CD8-positive, alpha-beta memory T cell (primary cell): ENCODE results near the gene ARMC12. TPM values are rescaled to one million over a fixed set of nuclear protein-coding genes. Genes with fewer than 3 reads are reported as not detected.

ENCODE experiments used
- CTCF ChIA-PET: fragments of 350-600 bp; sonication (Branson Sonifier 250); formaldehyde crosslinking; loops from one replicate; lab custom pipeline; 2021; ENCODE audit warnings: antibody characterized with exemption; lab: Charles Lee
- POLR2A ChIA-PET: fragments of 350-600 bp; sonication (Branson Sonifier 250); formaldehyde crosslinking; loops from one replicate; lab custom pipeline; 2021; ENCODE audit warnings: antibody characterized with exemption; lab: Charles Lee
- DNase-seq, 5 donors: peaks; one replicate each; pipeline versions ENCODE4 v3.0.0 to v3.0.0-alpha.2; 2020 to 2022; ENCODE audit warnings: mixed read lengths in 1 of 5
- H3K27ac ChIP-seq: one replicate; pipeline ENCODE4 v1.7.0; 2013; ENCODE audit warnings: low read depth, mild to moderate bottlenecking, low read length, moderate library complexity
- H3K27me3 ChIP-seq: 2 replicates; pipeline ENCODE4 v1.7.0; 2013; ENCODE audit warnings: low read length, mild to moderate bottlenecking; ENCODE audit not compliant: insufficient read depth, poor library complexity, severe bottlenecking
- H3K36me3 ChIP-seq: 2 replicates; pipeline ENCODE4 v1.7.0; 2013; ENCODE audit warnings: mild to moderate bottlenecking, low read length, moderate library complexity; ENCODE audit not compliant: insufficient read depth
- H3K4me1 ChIP-seq: 2 replicates; pipeline ENCODE4 v1.7.0; 2013; ENCODE audit warnings: mild to moderate bottlenecking, low read length, moderate library complexity; ENCODE audit not compliant: insufficient read depth
- H3K4me3 ChIP-seq: 2 replicates; pipeline ENCODE4 v1.7.0; 2013; ENCODE audit warnings: mild to moderate bottlenecking, low read length
- H3K9me3 ChIP-seq: 2 replicates; pipeline ENCODE4 v1.7.0; 2013; ENCODE audit warnings: mild to moderate bottlenecking, low read length
- H3K27ac Mint-ChIP-seq, 8 donors: one replicate each; pipeline ENCODE4 v1.8.0; 2020 to 2021; ENCODE audit warnings: mixed read lengths in 8 of 8, mild to moderate bottlenecking in 6 of 8, inconsistent platforms in 3 of 8, moderate library complexity in 3 of 8
- H3K27me3 Mint-ChIP-seq, 2 donors: one replicate each; pipeline ENCODE4 v1.8.0; 2020 to 2021; ENCODE audit warnings: mixed read lengths in 2 of 2, mild to moderate bottlenecking in 1 of 2, moderate library complexity in 1 of 2
- H3K36me3 Mint-ChIP-seq, 3 donors: one replicate each; pipeline ENCODE4 v1.8.0; 2020 to 2021; ENCODE audit warnings: mixed read lengths in 3 of 3, inconsistent platforms in 1 of 3, mild to moderate bottlenecking in 1 of 3
- H3K4me1 Mint-ChIP-seq, 3 donors: one replicate each; pipeline ENCODE4 v1.8.0; 2020 to 2021; ENCODE audit warnings: mixed read lengths in 3 of 3, inconsistent platforms in 1 of 3, mild to moderate bottlenecking in 1 of 3
- H3K4me3 Mint-ChIP-seq, 7 donors: one replicate each; pipeline ENCODE4 v1.8.0; 2020 to 2021; ENCODE audit warnings: mixed read lengths in 7 of 7, mild to moderate bottlenecking in 6 of 7, moderate library complexity in 4 of 7, inconsistent platforms in 2 of 7
- H3K9me3 Mint-ChIP-seq, 5 donors: one replicate each; pipeline ENCODE4 v1.8.0; 2020 to 2022; ENCODE audit warnings: mixed read lengths in 5 of 5, mild to moderate bottlenecking in 3 of 5, moderate library complexity in 2 of 5, inconsistent platforms in 1 of 5
- polyA plus RNA-seq: library from polyadenylated mRNA; unstranded; fragments of 300-500 nt; fragmentation: Illumina TruSeq; gene quantifications from one replicate; pipeline ENCODE4 v1.2.3, GENCODE V29; 2021
- total RNA-seq, 2 experiments: library from RNA; stranded (reverse); gene quantifications; one replicate each; pipeline ENCODE4 v1.2.3, GENCODE V29; 2021

Gene ARMC12
- total and polyA plus RNA-seq, 3 experiments from 2014 or later: 0.26 to 0.38 (median 0.37) TPM

DNA sequence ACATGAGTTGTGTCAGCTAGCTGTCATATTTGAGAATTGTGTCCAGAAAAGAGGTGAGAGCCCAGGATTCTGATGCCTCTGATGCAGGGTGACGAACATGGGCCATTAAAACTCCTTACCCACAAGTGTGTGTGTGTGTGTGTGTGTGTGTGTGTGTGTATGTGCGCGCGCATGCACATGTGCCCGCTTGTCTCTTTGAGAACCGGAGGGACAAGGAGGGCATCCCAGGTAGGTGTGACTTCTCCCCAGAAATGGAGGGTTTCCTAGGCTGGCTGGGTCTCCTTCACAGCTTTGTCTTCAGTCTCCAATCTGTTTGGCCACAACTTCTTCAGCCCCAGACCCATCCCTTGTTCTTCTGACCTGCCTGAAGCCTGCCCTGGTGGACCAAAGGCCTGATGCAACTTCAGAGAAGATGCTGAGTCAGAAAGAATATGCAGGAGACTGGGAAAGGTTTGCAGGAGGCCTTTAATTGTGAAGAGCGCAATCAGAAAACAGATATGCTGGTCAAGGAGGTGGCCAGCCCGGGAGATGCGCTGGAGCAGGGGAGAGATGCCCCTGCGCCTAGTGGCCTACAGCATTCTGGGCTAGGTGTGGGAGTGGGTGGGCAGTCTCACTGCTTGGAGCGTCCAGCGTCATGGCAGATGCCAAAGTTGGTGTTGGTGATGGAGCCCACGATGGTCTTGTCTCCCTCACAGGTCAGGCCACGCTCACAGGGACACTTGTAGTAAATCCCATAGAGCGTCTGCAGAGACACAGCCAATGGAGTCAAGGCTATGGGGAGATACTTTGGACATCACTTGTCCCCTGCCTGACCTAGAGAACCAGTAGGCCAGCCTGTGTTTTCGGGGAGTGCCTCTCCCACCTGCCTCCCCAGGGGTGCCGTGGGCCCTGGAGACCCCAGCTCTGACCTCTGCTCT lies 58.0 kb downstream of the ARMC12 start:
- Mint-ChIP-seq H3K4me3 (no peak overlapping the region), H3K9me3 (no peaks in the 10 kb centered on the region), H3K27me3 (peaks cover 13 to 25% of the 10 kb centered on the region in 2 donors), H3K27ac (no peak overlapping the region), H3K36me3 (peaks cover 0 to 2% (median 0%) of the 10 kb centered on the region in 3 donors), H3K4me1 (no peaks in the 10 kb centered on the region)
- H3K36me3 ChIP-seq: no peaks in the 10 kb centered on the region
- no peak for DNase-seq
- H3K9me3 ChIP-seq: no peaks in the 10 kb centered on the region
- H3K27ac ChIP-seq: no peak overlapping the region
- H3K4me3 ChIP-seq: no peak overlapping the region
- peaks cover 11% of the 10 kb centered on the region for H3K27me3 ChIP-seq
- H3K4me1 ChIP-seq: no peaks in the 10 kb centered on the region
- POLR2A ChIA-PET: no interaction called here
- CTCF ChIA-PET: interaction anchor here (1.7 kb wide), 1 partner anchor 546 kb away, joined by 3 read pairs; no protein-coding TSS in a partner anchor

DNA sequence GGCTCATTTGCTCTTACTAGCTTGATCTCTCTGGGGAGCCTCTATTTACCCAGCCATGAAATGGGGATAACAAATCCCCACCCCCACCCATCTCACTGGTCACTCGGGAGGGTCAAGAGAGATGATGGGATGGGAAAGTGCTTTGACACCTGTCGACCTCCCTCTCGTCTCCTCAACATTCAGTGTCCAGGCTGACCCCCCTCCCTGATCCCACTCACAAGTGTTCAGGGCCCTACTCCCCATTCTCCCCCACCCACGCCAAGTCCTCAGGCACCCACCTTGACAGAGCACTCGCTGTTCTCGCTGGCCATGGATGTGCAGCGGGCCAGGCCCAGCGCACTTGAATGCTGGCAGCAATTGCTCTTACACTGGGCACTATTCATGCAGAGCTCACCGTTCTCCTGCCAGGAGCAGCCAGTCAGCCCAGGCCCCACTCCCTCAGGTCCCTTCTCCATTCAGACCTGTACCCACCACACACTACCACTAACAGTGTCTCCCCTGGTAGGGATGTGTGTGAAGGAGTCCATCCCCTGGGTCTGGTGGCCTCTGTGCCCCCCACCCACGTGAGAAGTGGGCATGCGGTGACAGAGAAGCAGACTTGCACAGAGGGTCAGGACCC lies 58.7 kb downstream of the ARMC12 start:
- Histone ChIP-seq H3K4me3 (no peak overlapping the region), H3K4me1 (no peaks in the 10 kb centered on the region), H3K27me3 (peaks cover 11% of the 10 kb centered on the region), H3K36me3 (no peaks in the 10 kb centered on the region), H3K9me3 (no peaks in the 10 kb centered on the region), H3K27ac (no peak overlapping the region)
- H3K27me3 Mint-ChIP-seq: peaks cover 13 to 21% of the 10 kb centered on the region in 2 donors
- H3K4me1 Mint-ChIP-seq: no peaks in the 10 kb centered on the region
- no peaks in the 10 kb centered on the region for H3K36me3 Mint-ChIP-seq
- H3K9me3 Mint-ChIP-seq: no peaks in the 10 kb centered on the region
- CTCF ChIA-PET: no interaction called here
- H3K27ac Mint-ChIP-seq: no peak overlapping the region
- DNase-seq: no peak
- no peak overlapping the region for H3K4me3 Mint-ChIP-seq
- POLR2A ChIA-PET: interaction anchor here (0.6 kb wide), 1 partner anchor 92 kb away, joined by 4 read pairs; no protein-coding TSS in a partner anchor

DNA sequence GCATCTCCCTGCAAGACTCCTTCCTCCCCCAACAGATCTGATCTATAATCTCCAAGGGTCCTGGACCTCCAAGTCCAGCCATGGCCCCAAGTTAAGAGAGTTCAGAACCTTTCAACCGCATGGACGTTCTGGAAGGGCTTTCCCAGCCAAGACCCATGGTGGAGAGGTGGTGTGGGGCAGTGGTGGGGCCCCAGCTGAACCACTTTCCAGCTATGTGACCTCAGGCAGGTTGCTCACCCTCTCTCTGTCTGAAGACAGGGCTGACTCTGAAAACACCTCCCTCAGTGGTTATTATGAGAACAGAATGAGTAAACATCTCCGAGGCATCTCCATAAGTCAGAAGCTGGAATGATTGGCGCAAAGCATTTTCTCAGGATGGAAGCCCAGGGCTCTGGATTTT lies 59.4 kb downstream of the ARMC12 start:
- Mint-ChIP-seq H3K27ac (no peak overlapping the region), H3K4me1 (no peaks in the 10 kb centered on the region), H3K36me3 (no peaks in the 10 kb centered on the region), H3K27me3 (peaks cover 10 to 18% of the 10 kb centered on the region in 2 donors), H3K4me3 (no peak overlapping the region), H3K9me3 (no peaks in the 10 kb centered on the region)
- ChIA-PET CTCF (no interaction called here), POLR2A (interaction anchor here (0.6 kb wide), 1 partner anchor 93 kb away, joined by 4 read pairs; no protein-coding TSS in a partner anchor)
- Histone ChIP-seq H3K4me1 (no peaks in the 10 kb centered on the region), H3K4me3 (no peak overlapping the region), H3K27ac (no peak overlapping the region), H3K36me3 (no peaks in the 10 kb centered on the region), H3K27me3 (peaks cover 11% of the 10 kb centered on the region), H3K9me3 (no peaks in the 10 kb centered on the region)
- DNase-seq: no peak

DNA sequence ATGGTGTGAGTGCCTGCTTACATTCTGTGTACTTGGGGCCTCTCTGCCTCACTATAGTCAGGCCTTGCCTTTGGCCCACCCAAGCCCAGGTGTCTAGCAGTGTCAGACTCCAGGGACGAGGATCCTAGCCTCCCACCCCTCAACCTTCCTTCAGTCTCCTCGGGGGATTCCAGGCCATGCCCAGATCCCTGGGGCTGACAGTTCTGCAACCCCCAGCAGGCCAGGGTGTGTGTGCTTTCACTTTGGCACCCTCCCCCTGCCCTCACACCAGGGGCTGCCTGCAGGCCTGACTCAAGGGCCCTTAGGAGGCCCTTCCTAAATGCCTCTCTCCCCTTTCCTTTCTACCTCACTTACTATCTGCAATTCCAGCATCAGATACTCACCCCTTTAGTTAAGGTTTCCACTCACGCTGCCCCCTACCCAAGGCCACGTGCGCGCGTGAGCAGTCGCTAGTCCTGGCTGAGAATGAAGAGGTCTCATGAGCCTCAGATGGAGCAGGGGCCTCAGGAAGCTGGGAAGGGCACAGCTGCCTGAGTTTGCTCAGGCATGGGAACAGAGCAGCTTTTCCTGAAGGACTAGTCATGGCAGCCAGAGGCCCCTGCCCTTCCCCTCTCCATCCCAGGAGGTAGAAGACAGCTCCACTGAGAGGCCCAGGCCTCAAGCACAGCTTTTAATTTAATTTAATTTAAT lies 61.1 kb downstream of the ARMC12 start:
- Histone ChIP-seq H3K9me3 (no peaks in the 10 kb centered on the region), H3K4me3 (no peak overlapping the region), H3K36me3 (no peaks in the 10 kb centered on the region), H3K27me3 (peaks cover 11% of the 10 kb centered on the region), H3K27ac (no peak overlapping the region), H3K4me1 (no peaks in the 10 kb centered on the region)
- no peaks in the 10 kb centered on the region for H3K9me3 Mint-ChIP-seq
- H3K4me1 Mint-ChIP-seq: no peaks in the 10 kb centered on the region
- ChIA-PET POLR2A (no interaction called here), CTCF (no interaction called here)
- no peaks in the 10 kb centered on the region for H3K36me3 Mint-ChIP-seq
- H3K27ac Mint-ChIP-seq: no peak overlapping the region
- no peak overlapping the region for H3K4me3 Mint-ChIP-seq
- H3K27me3 Mint-ChIP-seq: peaks cover 9 to 12% of the 10 kb centered on the region in 2 donors
- DNase-seq: no peak

Other genes with a start within 250 kb of the ARMC12 start
- under 1 TPM; 0.53 to 0.90 TPM for gene TEAD3, start 240.0 kb upstream of the ARMC12 start, total RNA-seq
- gene TEAD3, start 240.0 kb upstream of the ARMC12 start, polyA plus RNA-seq: 0.25 TPM
- not detected for gene TULP1, start 224.1 kb upstream of the ARMC12 start, total RNA-seq
- gene TULP1, start 224.1 kb upstream of the ARMC12 start, polyA plus RNA-seq: not detected
- 10 to 100 TPM; 55.7 to 58.8 TPM for gene FKBP5, start 48.1 kb upstream of the ARMC12 start, total RNA-seq
- 192 TPM for gene FKBP5, start 48.1 kb upstream of the ARMC12 start, polyA plus RNA-seq
- gene CLPSL2, start 39.6 kb downstream of the ARMC12 start, total RNA-seq: not detected
- gene CLPSL2, start 39.6 kb downstream of the ARMC12 start, polyA plus RNA-seq: not detected
- not detected for gene CLPSL1, start 44.0 kb downstream of the ARMC12 start, total RNA-seq
- not detected for gene CLPSL1, start 44.0 kb downstream of the ARMC12 start, polyA plus RNA-seq
- gene CLPS, start 60.3 kb downstream of the ARMC12 start, total RNA-seq: not detected
- gene CLPS, start 60.3 kb downstream of the ARMC12 start, polyA plus RNA-seq: not detected
- not detected for gene LHFPL5, start 68.3 kb downstream of the ARMC12 start, total RNA-seq
- gene LHFPL5, start 68.3 kb downstream of the ARMC12 start, polyA plus RNA-seq: not detected
- gene SRPK1, start 184.1 kb downstream of the ARMC12 start, total RNA-seq: 100 to 1,000 TPM; 114 TPM
- 49.1 TPM for gene SRPK1, start 184.1 kb downstream of the ARMC12 start, polyA plus RNA-seq